ENCODE data around the gene LRRC45. TPM values are rescaled to one million over a fixed set of nuclear protein-coding genes. Genes with fewer than 3 reads are reported as not detected.

LRRC45 gene
- total and polyA plus RNA-seq, 9 of the 15 experiments (the other 6 are each of a cell fraction or from before 2014, with no cell fraction given): 3.5 to 21.5 (median 11.2) TPM; not detected in 2

GRCh38 chr17:82065638-82066303, 42.7 kb downstream of the LRRC45 start, which contains the start of gene DUS1L (continued):
- TF ChIP-seq JUND (IDR thresholded peaks at IDR 0.05; ENCODE audit: borderline replicate concordance, low read depth, low read length) (peak; percentile 79), JUND (tag; IDR thresholded peaks at IDR 0.05; ENCODE audit: borderline replicate concordance, low read depth, low read length) (no peak; the same call in 2 of the 3 replicates), MAFG (tag; conservative IDR thresholded peaks at IDR 0.05) (no peak), GTF2F1 (IDR thresholded peaks at IDR 0.05; ENCODE audit: low read depth, low read length) (no peak), POLR3A (IDR thresholded peaks at IDR 0.05; ENCODE audit: borderline replicate concordance, extremely low read depth, insufficient read depth, insufficient read length) (no peak), ZNF324 (CRISPR knock-in tag; IDR thresholded peaks at IDR 0.05) (no peak), CXXC5 (CRISPR knock-in tag; IDR thresholded peaks at IDR 0.05) (peak; percentile 99), FOXP1 (CRISPR knock-in tag; IDR thresholded peaks at IDR 0.05) (no peak), ZNF696 (CRISPR knock-in tag; conservative IDR thresholded peaks at IDR 0.05) (no peak), U2AF1 (optimal IDR thresholded peaks at IDR 0.05; ENCODE audit: low read depth, low read length) (peak; percentile 57), BRF1 (IDR thresholded peaks at IDR 0.05; ENCODE audit: borderline replicate concordance, extremely low read depth, insufficient read length) (no peak), NONO (IDR thresholded peaks at IDR 0.05; ENCODE audit: low read depth in 2 of 2, low read length in 1 of 2) (peak in 1 of 2 experiments; percentile 91; a peak in 2 of 4 replicates), ZNF507 (tag; conservative IDR thresholded peaks at IDR 0.05) (no peak), CHD4 (IDR thresholded peaks at IDR 0.05; ENCODE audit: insufficient read depth, insufficient replicate concordance, low read depth, low read length, poor library complexity, severe bottlenecking) (no peak), ZNF354B (CRISPR knock-in tag; IDR thresholded peaks at IDR 0.05) (no peak)
- TF ChIP-seq, protein P1, sequence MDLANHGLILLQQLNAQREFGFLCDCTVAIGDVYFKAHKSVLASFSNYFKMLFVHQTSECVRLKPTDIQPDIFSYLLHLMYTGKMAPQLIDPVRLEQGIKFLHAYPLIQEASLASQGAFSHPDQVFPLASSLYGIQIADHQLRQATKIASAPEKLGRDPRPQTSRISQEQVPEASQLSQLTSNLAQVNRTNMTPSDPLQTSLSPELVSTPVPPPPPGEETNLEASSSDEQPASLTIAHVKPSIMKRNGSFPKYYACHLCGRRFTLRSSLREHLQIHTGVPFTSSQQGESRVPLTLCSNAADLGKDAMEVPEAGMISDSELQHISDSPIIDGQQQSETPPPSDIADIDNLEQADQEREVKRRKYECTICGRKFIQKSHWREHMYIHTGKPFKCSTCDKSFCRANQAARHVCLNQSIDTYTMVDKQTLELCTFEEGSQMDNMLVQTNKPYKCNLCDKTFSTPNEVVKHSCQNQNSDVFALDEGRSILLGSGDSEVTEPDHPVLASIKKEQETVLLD (IDR thresholded peaks at IDR 0.05): no peak
- TF ChIP-seq, protein P2, sequence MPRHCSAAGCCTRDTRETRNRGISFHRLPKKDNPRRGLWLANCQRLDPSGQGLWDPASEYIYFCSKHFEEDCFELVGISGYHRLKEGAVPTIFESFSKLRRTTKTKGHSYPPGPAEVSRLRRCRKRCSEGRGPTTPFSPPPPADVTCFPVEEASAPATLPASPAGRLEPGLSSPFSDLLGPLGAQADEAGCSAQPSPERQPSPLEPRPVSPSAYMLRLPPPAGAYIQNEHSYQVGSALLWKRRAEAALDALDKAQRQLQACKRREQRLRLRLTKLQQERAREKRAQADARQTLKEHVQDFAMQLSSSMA (CRISPR knock-in tag; IDR thresholded peaks at IDR 0.05): no peak
- TF ChIP-seq, protein P3, sequence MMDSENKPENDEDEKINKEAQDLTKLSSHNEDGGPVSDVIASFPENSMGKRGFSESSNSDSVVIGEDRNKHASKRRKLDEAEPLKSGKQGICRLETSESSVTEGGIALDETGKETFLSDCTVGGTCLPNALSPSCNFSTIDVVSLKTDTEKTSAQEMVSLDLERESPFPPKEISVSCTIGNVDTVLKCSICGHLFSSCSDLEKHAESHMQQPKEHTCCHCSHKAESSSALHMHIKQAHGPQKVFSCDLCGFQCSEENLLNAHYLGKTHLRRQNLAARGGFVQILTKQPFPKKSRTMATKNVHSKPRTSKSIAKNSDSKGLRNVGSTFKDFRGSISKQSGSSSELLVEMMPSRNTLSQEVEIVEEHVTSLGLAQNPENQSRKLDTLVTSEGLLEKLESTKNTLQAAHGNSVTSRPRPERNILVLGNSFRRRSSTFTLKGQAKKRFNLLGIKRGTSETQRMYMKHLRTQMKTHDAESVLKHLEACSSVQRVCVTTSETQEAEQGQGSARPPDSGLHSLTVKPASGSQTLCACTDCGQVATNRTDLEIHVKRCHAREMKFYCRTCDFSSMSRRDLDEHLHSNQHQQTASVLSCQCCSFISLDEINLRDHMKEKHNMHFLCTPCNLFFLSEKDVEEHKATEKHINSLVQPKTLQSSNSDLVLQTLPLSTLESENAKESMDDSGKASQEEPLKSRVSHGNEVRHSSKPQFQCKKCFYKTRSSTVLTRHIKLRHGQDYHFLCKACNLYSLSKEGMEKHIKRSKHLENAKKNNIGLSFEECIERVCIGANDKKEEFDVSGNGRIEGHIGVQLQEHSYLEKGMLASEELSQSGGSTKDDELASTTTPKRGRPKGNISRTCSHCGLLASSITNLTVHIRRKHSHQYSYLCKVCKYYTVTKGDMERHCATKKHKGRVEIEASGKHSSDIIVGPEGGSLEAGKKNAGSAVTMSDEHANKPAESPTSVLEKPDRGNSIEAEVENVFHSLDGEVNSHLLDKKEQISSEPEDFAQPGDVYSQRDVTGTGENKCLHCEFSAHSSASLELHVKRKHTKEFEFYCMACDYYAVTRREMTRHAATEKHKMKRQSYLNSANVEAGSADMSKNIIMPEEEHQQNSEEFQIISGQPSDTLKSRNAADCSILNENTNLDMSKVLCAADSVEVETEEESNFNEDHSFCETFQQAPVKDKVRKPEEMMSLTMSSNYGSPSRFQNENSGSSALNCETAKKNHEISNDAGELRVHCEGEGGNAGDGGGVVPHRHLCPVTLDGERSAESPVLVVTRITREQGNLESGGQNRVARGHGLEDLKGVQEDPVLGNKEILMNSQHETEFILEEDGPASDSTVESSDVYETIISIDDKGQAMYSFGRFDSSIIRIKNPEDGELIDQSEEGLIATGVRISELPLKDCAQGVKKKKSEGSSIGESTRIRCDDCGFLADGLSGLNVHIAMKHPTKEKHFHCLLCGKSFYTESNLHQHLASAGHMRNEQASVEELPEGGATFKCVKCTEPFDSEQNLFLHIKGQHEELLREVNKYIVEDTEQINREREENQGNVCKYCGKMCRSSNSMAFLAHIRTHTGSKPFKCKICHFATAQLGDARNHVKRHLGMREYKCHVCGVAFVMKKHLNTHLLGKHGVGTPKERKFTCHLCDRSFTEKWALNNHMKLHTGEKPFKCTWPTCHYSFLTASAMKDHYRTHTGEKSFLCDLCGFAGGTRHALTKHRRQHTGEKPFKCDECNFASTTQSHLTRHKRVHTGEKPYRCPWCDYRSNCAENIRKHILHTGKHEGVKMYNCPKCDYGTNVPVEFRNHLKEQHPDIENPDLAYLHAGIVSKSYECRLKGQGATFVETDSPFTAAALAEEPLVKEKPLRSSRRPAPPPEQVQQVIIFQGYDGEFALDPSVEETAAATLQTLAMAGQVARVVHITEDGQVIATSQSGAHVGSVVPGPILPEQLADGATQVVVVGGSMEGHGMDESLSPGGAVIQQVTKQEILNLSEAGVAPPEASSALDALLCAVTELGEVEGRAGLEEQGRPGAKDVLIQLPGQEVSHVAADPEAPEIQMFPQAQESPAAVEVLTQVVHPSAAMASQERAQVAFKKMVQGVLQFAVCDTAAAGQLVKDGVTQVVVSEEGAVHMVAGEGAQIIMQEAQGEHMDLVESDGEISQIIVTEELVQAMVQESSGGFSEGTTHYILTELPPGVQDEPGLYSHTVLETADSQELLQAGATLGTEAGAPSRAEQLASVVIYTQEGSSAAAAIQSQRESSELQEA (IDR thresholded peaks at IDR 0.05; ENCODE audit: low read depth): no peak
